SW 1271 (cell line): ENCODE results near the gene BIN1.

Source experiments
- DNase-seq, 2 experiments: peaks; one replicate each; lab custom pipeline; 2025; lab: John Stamatoyannopoulos, UW

The BIN1 gene

GRCh38 chr2:127075821-127076220, 31.1 kb downstream of the BIN1 start:
- no peak for DNase-seq

GRCh38 chr2:127074936-127075335, 32.0 kb downstream of the BIN1 start:
- DNase-seq, result no peak

GRCh38 chr2:127074358-127074757, 32.6 kb downstream of the BIN1 start:
- DNase-seq, result no peak

GRCh38 chr2:127072970-127073369, 34.0 kb downstream of the BIN1 start:
- DNase-seq, result no peak

GRCh38 chr2:127072396-127072795, 34.6 kb downstream of the BIN1 start:
- DNase-seq, result no peak

GRCh38 chr2:127071901-127072328, 35.0 kb downstream of the BIN1 start:
- DNase-seq, result no peak

GRCh38 chr2:127070221-127070620, 36.7 kb downstream of the BIN1 start:
- no peak for DNase-seq

GRCh38 chr2:127069536-127069935, 37.4 kb downstream of the BIN1 start:
- no peak for DNase-seq

- DNase-seq, result no peak
These were observed 38.0 kb downstream of the BIN1 start for GRCh38 chr2:127069003-127069402.

GRCh38 chr2:127068351-127068741, 38.6 kb downstream of the BIN1 start:
- DNase-seq, result no peak

GRCh38 chr2:127067620-127068350, 39.2 kb downstream of the BIN1 start:
- peak in 1 of 2 experiments; percentile 28 for DNase-seq

- no peak for DNase-seq
These were observed 40.0 kb downstream of the BIN1 start for GRCh38 chr2:127066942-127067341.

GRCh38 chr2:127065940-127066318, 41.0 kb downstream of the BIN1 start:
- no peak for DNase-seq

GRCh38 chr2:127065299-127065939, 41.5 kb downstream of the BIN1 start:
- no peak for DNase-seq

- peak; percentile 91 to 94 for DNase-seq
These were observed 42.2 kb downstream of the BIN1 start for GRCh38 chr2:127064642-127065250.

GRCh38 chr2:127063701-127064590, 43.0 kb downstream of the BIN1 start:
- DNase-seq, result no peak

- peak in 1 of 2 experiments; percentile 12 for DNase-seq
These were observed 45.3 kb downstream of the BIN1 start for GRCh38 chr2:127061375-127062273.

- DNase-seq, result no peak
These were observed 46.5 kb downstream of the BIN1 start for GRCh38 chr2:127060264-127060945.

- no peak for DNase-seq
These were observed 47.4 kb downstream of the BIN1 start for GRCh38 chr2:127059559-127059958.

GRCh38 chr2:127058954-127059252, 48.1 kb downstream of the BIN1 start:
- no peak for DNase-seq
